Measurements from ENCODE around the gene PPM1H. TPM values are rescaled to one million over a fixed set of nuclear protein-coding genes. Genes with fewer than 3 reads are reported as not detected.

The PPM1H gene
- total and polyA plus RNA-seq, 7 donors: 0.92 to 4.3 (median 3.0) TPM

- intact Hi-C loops (cut with DNase I): loop anchor here (5.0 kb wide), 1 partner anchor 118 kb away; no protein-coding TSS in a partner anchor
- no peaks in the 10 kb centered on the region for H3K27me3 ChIP-seq
- TF ChIP-seq CTCF (IDR thresholded peaks at IDR 0.05) (no peak), EP300 (IDR thresholded peaks at IDR 0.05) (no peak), POLR2A (IDR thresholded peaks at IDR 0.05) (no peak), POLR2AphosphoS5 (IDR thresholded peaks at IDR 0.05) (no peak)
- 90 to 94% methylated on average over 2 of the region's 2 CpGs for WGBS, 2 donors
- H3K4me3 ChIP-seq: no peak overlapping the region
- DNase-seq: no peak
- peaks cover 0 to 13% (median 6%) of the 10 kb centered on the region in 4 donors for H3K4me1 ChIP-seq
- no peaks in the 10 kb centered on the region for H3K9me3 ChIP-seq
- H3K36me3 ChIP-seq: no peaks in the 10 kb centered on the region
- no peak overlapping the region for H3K27ac ChIP-seq
Observed at GRCh38 chr12:62720025-62720424, 214.9 kb downstream of the PPM1H start.

DNA sequence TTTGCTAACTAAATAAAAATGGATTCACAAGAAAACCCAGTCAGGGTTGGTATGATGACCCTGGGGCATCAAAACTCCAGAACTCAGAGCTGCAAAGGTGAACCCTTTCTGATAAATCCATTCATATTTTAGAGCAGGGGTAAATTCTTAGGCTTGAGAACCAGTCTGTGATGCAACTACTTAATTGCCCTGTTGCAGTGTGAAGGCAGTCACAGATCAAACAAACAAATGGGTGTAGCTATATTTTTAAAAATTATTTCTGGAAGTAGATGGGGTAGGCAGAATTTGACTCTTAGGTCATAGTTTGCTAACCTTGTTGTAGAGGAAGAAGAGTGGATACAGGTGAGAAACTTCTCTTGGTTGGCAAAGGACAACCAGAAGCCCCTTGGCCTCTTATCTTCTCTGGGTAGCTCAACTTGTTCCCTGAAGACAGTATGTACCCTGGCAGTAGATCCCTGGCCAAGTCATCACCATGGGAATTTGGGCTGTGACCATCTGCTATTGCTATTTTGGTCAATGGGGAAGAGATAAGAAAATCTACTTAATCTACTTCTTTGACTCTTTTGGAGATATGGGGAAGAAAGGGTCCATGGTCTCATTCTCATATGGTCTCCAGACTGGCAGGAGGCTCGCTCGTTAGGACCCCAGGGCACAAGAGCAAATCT lies 216.1 kb downstream of the PPM1H start:
- Histone ChIP-seq H3K27ac (no peak overlapping the region), H3K4me3 (no peak overlapping the region), H3K27me3 (no peaks in the 10 kb centered on the region), H3K36me3 (no peaks in the 10 kb centered on the region), H3K9me3 (no peaks in the 10 kb centered on the region), H3K4me1 (peaks cover 0 to 19% (median 11%) of the 10 kb centered on the region in 4 donors)
- WGBS, 2 donors: 97 to 99% methylated on average over 2 of the region's 2 CpGs
- TF ChIP-seq POLR2AphosphoS5 (IDR thresholded peaks at IDR 0.05) (no peak), EP300 (IDR thresholded peaks at IDR 0.05) (no peak), POLR2A (IDR thresholded peaks at IDR 0.05) (no peak), CTCF (IDR thresholded peaks at IDR 0.05) (no peak)
- intact Hi-C loops (cut with DNase I): no loop called here
- DNase-seq: no peak

DNA sequence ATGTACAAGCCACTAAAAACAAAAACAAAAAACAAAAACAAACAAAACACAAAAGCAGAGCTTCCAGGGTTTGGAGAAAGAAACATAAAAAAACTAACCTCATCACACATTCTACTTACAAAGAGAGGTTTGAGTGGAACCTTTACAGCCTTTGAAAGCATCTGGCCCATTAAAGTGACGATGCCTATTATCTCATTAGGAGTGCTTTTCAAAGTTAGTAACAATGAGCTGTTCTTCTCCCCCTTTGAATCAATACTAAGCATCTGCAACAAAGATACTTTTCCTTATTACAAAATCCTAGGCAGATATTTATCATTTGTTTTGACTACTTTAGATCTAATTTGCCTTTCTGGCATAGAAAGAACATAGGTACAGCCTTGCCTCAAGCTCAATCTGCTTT lies 217.3 kb downstream of the PPM1H start:
- TF ChIP-seq POLR2AphosphoS5 (IDR thresholded peaks at IDR 0.05) (no peak), EP300 (IDR thresholded peaks at IDR 0.05) (no peak), CTCF (IDR thresholded peaks at IDR 0.05) (no peak), POLR2A (IDR thresholded peaks at IDR 0.05) (no peak)
- intact Hi-C loops (cut with DNase I): no loop called here

GRCh38 chr12:62716866-62717525 lies 218.0 kb downstream of the PPM1H start:
- no peaks in the 10 kb centered on the region for H3K36me3 ChIP-seq
- H3K4me1 ChIP-seq: peaks cover 0 to 31% (median 17%) of the 10 kb centered on the region in 4 donors
- H3K9me3 ChIP-seq: no peaks in the 10 kb centered on the region
- 80 to 90% methylated on average over 5 of the region's 5 CpGs for WGBS, 2 donors
- no peak overlapping the region for H3K27ac ChIP-seq
- H3K27me3 ChIP-seq: no peaks in the 10 kb centered on the region
- H3K4me3 ChIP-seq: no peak overlapping the region
- no peak for DNase-seq
- TF ChIP-seq POLR2AphosphoS5 (IDR thresholded peaks at IDR 0.05): no peak
- TF ChIP-seq POLR2A (IDR thresholded peaks at IDR 0.05): no peak
- no peak for TF ChIP-seq CTCF (IDR thresholded peaks at IDR 0.05)
- no peak for TF ChIP-seq EP300 (IDR thresholded peaks at IDR 0.05)
- intact Hi-C loops (cut with DNase I): no loop called here

More for the DNA sequence above, 217.3 kb downstream of the PPM1H start:
- peaks cover 0 to 25% (median 14%) of the 10 kb centered on the region in 4 donors for H3K4me1 ChIP-seq
- no peaks in the 10 kb centered on the region for H3K36me3 ChIP-seq
- 90 to 96% methylated on average over 1 of the region's 1 CpG for WGBS, 2 donors
- no peaks in the 10 kb centered on the region for H3K9me3 ChIP-seq
- no peak for DNase-seq
- no peak overlapping the region for H3K27ac ChIP-seq
- H3K4me3 ChIP-seq: no peak overlapping the region
- H3K27me3 ChIP-seq: no peaks in the 10 kb centered on the region

Data from sigmoid colon (tissue), 7 donors.